IPS-18a (cell line): ENCODE measurements around the gene CORO2B.

Source experiments
- H3K27ac ChIP-seq: one replicate; pipeline ENCODE4 v1.5.1; 2013; ENCODE audit warnings: low read length
- H3K27me3 ChIP-seq: one replicate; pipeline ENCODE4 v1.6.1; 2013; ENCODE audit warnings: mild to moderate bottlenecking, low read length; ENCODE audit not compliant: control insufficient read depth, insufficient read depth
- H3K36me3 ChIP-seq: one replicate; pipeline ENCODE4 v1.6.1; 2013; ENCODE audit warnings: low read depth, low read length; ENCODE audit not compliant: control insufficient read depth
- H3K4me1 ChIP-seq: one replicate; pipeline ENCODE4 v1.6.1; 2013; ENCODE audit warnings: low read depth, low read length; ENCODE audit not compliant: control insufficient read depth
- H3K4me3 ChIP-seq: one replicate; pipeline ENCODE4 v1.5.1; 2013; ENCODE audit warnings: low read length
- H3K9ac ChIP-seq: one replicate; pipeline ENCODE4 v1.6.1; 2013; ENCODE audit warnings: mild to moderate bottlenecking, low read length, moderate library complexity
- H3K9me3 ChIP-seq: one replicate; pipeline ENCODE4 v1.6.1; 2013; ENCODE audit warnings: low read depth, low read length; ENCODE audit not compliant: control insufficient read depth

CORO2B gene

GRCh38 chr15:68565726-68566125 lies 13.1 kb upstream of the CORO2B start:
- peaks cover 3% of the 10 kb centered on the region for H3K27me3 ChIP-seq
- H3K4me3 ChIP-seq, result no peak overlapping the region
- no peak overlapping the region for H3K27ac ChIP-seq
- peaks cover 12% of the 10 kb centered on the region for H3K4me1 ChIP-seq
- H3K9me3 ChIP-seq, result no peaks in the 10 kb centered on the region
- H3K36me3 ChIP-seq, result no peaks in the 10 kb centered on the region
- H3K9ac ChIP-seq, result no peak overlapping the region

DNA sequence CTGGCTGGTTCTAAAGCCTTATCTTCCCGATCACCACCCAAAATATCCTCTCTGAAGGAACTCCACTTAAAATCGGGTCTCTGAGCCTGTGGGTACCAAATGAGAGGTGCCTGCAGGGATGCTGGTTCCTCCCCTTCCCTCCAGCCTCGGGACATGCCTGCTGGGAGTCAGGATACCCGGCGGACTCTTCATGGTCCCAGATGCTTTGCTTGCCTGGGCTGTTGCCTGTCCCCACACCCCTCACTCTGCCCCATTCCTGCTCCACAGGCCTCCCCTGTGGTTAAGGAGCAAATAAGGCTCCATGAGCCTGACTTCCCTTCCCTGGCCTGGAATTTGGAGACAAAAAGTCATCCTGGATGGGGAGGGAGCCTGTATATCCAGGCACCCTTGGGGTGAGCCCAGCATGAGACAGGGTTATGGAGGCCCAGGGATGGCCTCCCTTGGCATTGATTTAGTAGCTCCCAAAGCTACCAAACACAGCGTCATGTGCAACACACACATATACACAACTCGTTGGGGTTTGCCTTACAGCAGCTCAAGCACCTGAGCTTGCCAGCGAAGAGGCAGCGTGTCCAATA lies 12.3 kb upstream of the CORO2B start:
- H3K9me3 ChIP-seq, result no peaks in the 10 kb centered on the region
- H3K4me1 ChIP-seq, result peaks cover 19% of the 10 kb centered on the region
- no peak overlapping the region for H3K9ac ChIP-seq
- H3K27ac ChIP-seq, result no peak overlapping the region
- no peaks in the 10 kb centered on the region for H3K27me3 ChIP-seq
- no peaks in the 10 kb centered on the region for H3K36me3 ChIP-seq
- no peak overlapping the region for H3K4me3 ChIP-seq

GRCh38 chr15:68567345-68567744 lies 11.4 kb upstream of the CORO2B start:
- H3K4me3 ChIP-seq, result no peak overlapping the region
- no peak overlapping the region for H3K27ac ChIP-seq
- no peaks in the 10 kb centered on the region for H3K9me3 ChIP-seq
- no peaks in the 10 kb centered on the region for H3K27me3 ChIP-seq
- no peak overlapping the region for H3K9ac ChIP-seq
- peaks cover 28% of the 10 kb centered on the region for H3K4me1 ChIP-seq
- no peaks in the 10 kb centered on the region for H3K36me3 ChIP-seq

GRCh38 chr15:68570974-68571373 lies 7.8 kb upstream of the CORO2B start:
- Histone ChIP-seq H3K27ac (no peak overlapping the region), H3K27me3 (peaks cover 7% of the 10 kb centered on the region), H3K4me3 (peak overlapping the region; percentile 14), H3K4me1 (peaks cover 44% of the 10 kb centered on the region), H3K9ac (no peak overlapping the region), H3K36me3 (no peaks in the 10 kb centered on the region), H3K9me3 (no peaks in the 10 kb centered on the region)

GRCh38 chr15:68571582-68571981 lies 7.2 kb upstream of the CORO2B start:
- Histone ChIP-seq H3K4me3 (no peak overlapping the region), H3K27ac (no peak overlapping the region), H3K36me3 (no peaks in the 10 kb centered on the region), H3K4me1 (peaks cover 44% of the 10 kb centered on the region), H3K9ac (no peak overlapping the region), H3K9me3 (no peaks in the 10 kb centered on the region), H3K27me3 (peaks cover 13% of the 10 kb centered on the region)

GRCh38 chr15:68572309-68572708 lies 6.5 kb upstream of the CORO2B start:
- Histone ChIP-seq H3K9ac (no peak overlapping the region), H3K36me3 (no peaks in the 10 kb centered on the region), H3K9me3 (no peaks in the 10 kb centered on the region), H3K27me3 (peaks cover 20% of the 10 kb centered on the region), H3K27ac (no peak overlapping the region), H3K4me3 (no peak overlapping the region), H3K4me1 (peaks cover 37% of the 10 kb centered on the region)

DNA sequence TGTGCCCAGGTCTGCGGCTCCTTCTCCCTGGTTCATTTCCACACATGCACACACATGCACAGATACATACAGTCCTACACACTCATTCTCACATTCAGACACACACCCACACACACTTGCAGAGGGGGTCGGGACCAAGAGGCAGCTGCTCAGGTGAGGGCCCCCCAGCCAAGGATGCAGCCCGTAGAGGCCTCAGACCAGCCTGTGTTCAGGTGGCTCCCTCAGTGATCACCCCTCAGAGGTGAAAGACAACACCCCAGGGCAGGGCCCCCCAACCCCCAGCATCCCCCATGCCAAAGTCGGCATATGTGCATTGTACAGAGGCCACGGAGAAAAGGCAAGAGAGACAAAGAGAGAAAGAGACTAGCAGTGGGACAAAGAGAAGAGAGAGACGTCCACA lies 5.9 kb upstream of the CORO2B start:
- Histone ChIP-seq H3K27ac (no peak overlapping the region), H3K36me3 (no peaks in the 10 kb centered on the region), H3K4me3 (no peak overlapping the region), H3K4me1 (peaks cover 38% of the 10 kb centered on the region), H3K9me3 (no peaks in the 10 kb centered on the region), H3K27me3 (peaks cover 27% of the 10 kb centered on the region), H3K9ac (no peak overlapping the region)

DNA sequence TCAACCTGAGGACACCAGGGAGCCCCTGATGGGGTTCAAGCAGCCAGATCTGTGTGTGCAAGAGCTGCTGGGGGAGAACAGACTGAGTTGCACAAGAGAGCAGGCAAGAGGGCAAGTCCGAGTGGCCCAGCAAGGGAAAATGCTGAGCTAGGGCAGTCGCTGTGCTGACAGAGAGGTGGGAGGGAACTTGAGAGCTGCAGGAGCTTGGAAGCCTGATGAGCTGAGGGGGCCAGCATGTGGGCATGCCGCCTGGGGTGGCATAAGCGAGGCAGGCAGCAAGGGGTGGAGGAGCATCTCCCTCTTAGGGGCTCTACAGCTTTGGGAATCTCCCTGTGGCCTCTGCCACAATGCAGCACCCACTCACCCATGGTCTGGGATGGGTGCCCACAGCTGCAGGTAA lies 4.7 kb upstream of the CORO2B start:
- H3K27ac ChIP-seq, result no peak overlapping the region
- no peak overlapping the region for H3K4me3 ChIP-seq
- peaks cover 32% of the 10 kb centered on the region for H3K27me3 ChIP-seq
- no peaks in the 10 kb centered on the region for H3K9me3 ChIP-seq
- no peak overlapping the region for H3K9ac ChIP-seq
- peaks cover 42% of the 10 kb centered on the region for H3K4me1 ChIP-seq
- H3K36me3 ChIP-seq, result no peaks in the 10 kb centered on the region

DNA sequence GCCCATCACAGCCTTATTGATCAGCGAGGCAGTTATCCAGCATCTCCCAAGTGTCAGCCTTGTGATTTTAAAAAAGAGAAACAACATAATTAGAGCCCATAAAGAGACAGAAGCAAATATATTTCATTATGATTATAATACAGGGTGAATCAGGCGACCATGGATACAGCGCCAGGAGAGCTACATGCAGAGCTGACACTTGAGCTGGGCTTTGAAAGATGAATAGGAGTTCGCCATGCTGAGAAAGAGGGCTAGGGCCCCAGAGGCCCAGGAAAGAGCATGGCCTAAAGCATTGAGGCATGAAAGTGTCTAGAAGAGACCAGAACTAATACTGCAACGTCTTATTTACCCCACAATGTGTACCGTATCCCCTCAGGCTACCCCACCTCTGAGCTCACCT lies 4.2 kb upstream of the CORO2B start:
- Histone ChIP-seq H3K4me1 (peaks cover 42% of the 10 kb centered on the region), H3K9me3 (no peaks in the 10 kb centered on the region), H3K36me3 (no peaks in the 10 kb centered on the region), H3K9ac (no peak overlapping the region), H3K4me3 (no peak overlapping the region), H3K27ac (no peak overlapping the region), H3K27me3 (peaks cover 36% of the 10 kb centered on the region)

- no peak overlapping the region for H3K27ac ChIP-seq
- H3K4me3 ChIP-seq, result no peak overlapping the region
- H3K4me1 ChIP-seq, result peaks cover 42% of the 10 kb centered on the region
These were observed 2.4 kb upstream of the CORO2B start for GRCh38 chr15:68576235-68576892.

GRCh38 chr15:68578175-68578979 lies 416 bp upstream of the CORO2B start:
- peaks cover 53% of the 10 kb centered on the region for H3K27me3 ChIP-seq
- H3K9me3 ChIP-seq, result no peaks in the 10 kb centered on the region
- H3K36me3 ChIP-seq, result no peaks in the 10 kb centered on the region
- H3K9ac ChIP-seq, result peak overlapping the region; percentile 15
- H3K4me1 ChIP-seq, result peaks cover 26% of the 10 kb centered on the region
- peak overlapping the region; percentile 78 for H3K4me3 ChIP-seq
- no peak overlapping the region for H3K27ac ChIP-seq

More at GRCh38 chr15:68576235-68576892, 2.4 kb upstream of the CORO2B start:
- H3K9me3 ChIP-seq, result no peaks in the 10 kb centered on the region
- peaks cover 53% of the 10 kb centered on the region for H3K27me3 ChIP-seq
- H3K36me3 ChIP-seq, result no peaks in the 10 kb centered on the region
- H3K9ac ChIP-seq, result no peak overlapping the region
